Activated T-helper 2 cell treated with anti-CD3 and anti-CD28 coated beads, Interferon-gamma antibody, Interleukin-2, Interleukin-4, amounts not matched to agents 10 μg/mL and 5 μg/mL and 100 μg/mL, durations not matched to agents 14 hours and 24 hours and 36 hours (primary cell): ENCODE data around the gene CEMP1. TPM values are rescaled to one million over a fixed set of nuclear protein-coding genes. Genes with fewer than 3 reads are reported as not detected.

Experiments used
- DNase-seq: peaks from one replicate; pipeline ENCODE4 v3.0.0; 2021; ENCODE audit warnings: low spot score
- H3K27ac Mint-ChIP-seq: one replicate; pipeline ENCODE4 v1.8.0; 2021; ENCODE audit warnings: mixed read lengths
- H3K27me3 Mint-ChIP-seq: one replicate; pipeline ENCODE4 v1.8.0; 2021; ENCODE audit warnings: low read depth, mixed read lengths
- H3K36me3 Mint-ChIP-seq: one replicate; pipeline ENCODE4 v1.8.0; 2021; ENCODE audit warnings: low read depth, mixed read lengths
- H3K4me1 Mint-ChIP-seq: one replicate; pipeline ENCODE4 v1.8.0; 2021; ENCODE audit warnings: low read depth, mixed read lengths
- H3K4me3 Mint-ChIP-seq: one replicate; pipeline ENCODE4 v1.8.0; 2021; ENCODE audit warnings: low read depth, mild to moderate bottlenecking, moderate library complexity, mixed read lengths
- H3K9me3 Mint-ChIP-seq: one replicate; pipeline ENCODE4 v1.8.0; 2021; ENCODE audit warnings: mixed read lengths
- intact Hi-C: fragments of 100-400 bp; cut with micrococcal nuclease; formaldehyde crosslinking; loops from one replicate; pipeline ENCODE4 v1.15.1; 2023
- total RNA-seq: library from RNA; stranded (reverse); gene quantifications from 2 replicates; pipeline ENCODE4 v1.2.3, GENCODE V29; 2022

CEMP1 gene
- total RNA-seq, 1 donor from 2014 or later: not detected

DNA sequence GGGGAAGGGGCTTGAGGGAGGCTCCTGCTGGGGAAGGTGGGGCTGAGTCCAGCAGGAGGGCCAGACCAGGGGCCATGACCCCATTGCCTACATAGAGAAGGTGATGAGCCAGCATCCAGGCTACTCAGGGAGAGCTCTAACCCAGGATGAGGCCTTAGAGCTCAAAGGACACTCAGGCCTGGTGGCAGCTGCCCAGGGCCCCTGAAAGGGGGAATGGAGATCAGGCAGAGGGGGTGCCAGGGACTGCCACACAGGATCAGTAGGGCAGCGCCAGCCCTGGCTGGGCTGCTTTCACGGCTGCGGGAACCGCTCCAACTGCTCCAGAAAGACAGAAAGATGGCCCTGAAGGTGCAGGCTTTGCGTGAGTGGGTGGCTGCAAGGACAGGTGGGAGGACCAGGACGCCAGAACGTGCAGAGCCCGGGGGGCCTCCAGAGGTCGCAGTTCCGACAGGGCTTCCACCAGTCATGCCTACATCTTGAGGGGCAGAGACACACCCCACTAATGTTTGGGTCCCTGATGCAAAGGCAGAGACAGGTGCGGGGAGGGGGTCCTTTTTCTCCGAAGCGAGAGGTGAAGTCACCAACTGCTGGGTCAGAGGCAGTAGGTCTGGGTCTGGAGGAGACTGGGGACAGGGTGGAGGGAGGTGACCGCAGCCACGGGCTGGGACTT is 18.3 kb downstream of the CEMP1 start:
- Mint-ChIP-seq H3K27ac (peak overlapping the region; percentile 80), H3K9me3 (no peaks in the 10 kb centered on the region), H3K4me1 (peaks cover 29% of the 10 kb centered on the region), H3K4me3 (peak overlapping the region; percentile 74), H3K27me3 (no peaks in the 10 kb centered on the region), H3K36me3 (peaks cover 13% of the 10 kb centered on the region)
- DNase-seq: no peak
- intact Hi-C loops: loop anchor here (2.0 to 10.0 kb wide), 6 partner anchors 20 to 358 kb away; partner anchors contain the start of genes ABCA3, CCNF, E4F1 and RNPS1

DNA sequence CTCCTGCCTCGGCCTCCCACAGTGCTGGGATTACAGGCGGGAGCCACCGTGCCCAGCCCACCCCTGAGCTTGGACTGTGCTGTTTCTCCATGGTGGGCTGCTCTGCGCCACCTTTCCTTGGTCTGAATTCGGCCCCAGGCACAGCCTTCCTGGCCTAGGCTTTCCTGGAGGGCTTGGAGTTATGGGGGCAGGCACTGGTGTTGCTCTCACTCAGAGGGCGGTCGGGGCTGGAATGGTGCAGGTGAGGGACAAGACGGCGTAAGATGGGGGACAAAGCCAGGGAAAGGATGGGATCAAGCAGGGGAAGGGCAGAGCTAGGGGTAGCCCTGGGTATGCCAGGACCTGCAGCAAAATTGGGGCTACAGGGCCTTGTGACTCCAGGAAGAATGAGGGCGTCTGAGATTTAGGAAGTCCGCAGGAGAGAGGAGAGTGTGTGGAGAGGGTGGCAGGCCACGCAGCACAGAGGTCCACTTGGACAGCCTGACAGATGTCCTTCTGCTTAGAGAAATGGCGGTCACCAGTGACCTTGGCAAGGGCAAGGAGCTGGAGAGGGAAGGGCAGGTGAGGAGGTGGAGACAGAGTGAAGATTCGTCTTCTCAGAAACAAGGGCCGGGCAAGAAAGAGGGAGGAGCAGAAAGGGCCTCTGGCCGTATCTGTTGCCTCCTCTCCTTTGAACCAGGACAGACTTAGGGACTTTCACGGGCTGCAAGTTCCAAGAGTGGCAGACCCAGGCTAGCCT is 19.0 kb downstream of the CEMP1 start:
- Mint-ChIP-seq H3K4me1 (peaks cover 26% of the 10 kb centered on the region), H3K36me3 (peaks cover 13% of the 10 kb centered on the region), H3K27ac (peak overlapping the region; percentile 80), H3K9me3 (no peaks in the 10 kb centered on the region), H3K27me3 (no peaks in the 10 kb centered on the region), H3K4me3 (peak overlapping the region; percentile 74)
- DNase-seq: no peak
- intact Hi-C loops: loop anchor here (2.0 to 10.0 kb wide), 6 partner anchors 21 to 357 kb away; partner anchors contain the start of genes ABCA3, CCNF, E4F1 and RNPS1

DNA sequence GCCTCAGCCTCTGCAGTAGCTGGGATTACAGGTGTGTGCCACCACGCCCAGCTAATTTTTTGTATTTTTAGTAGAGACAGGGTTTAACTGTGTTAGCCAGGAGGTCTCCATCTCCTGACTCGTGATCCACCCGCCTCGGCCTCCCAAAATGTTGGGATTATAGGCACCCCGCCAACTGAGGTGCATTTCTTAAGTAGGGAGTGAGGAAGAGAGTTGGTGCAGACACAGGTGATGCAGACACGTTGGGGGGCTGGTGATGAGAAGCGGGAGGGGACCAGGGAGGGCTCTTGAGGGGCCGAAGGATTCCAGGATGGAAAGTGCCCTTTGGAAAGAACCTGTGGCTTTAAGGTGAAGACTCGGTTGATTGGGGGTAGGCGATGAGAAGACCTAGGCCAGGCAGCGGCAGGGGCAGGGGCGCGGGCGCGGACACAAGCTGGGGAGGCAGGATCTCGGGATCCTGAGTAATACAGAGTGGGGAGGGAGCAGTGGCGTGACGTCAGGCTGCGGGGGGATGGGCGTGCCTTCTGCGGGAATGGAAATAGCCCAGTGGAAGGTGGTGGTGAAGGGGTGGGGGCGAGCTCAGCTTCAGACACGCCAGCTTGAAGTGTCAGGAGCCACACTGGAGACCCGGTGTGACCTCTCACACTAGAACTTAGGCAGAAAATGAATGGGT is 19.9 kb downstream of the CEMP1 start:
- peaks cover 5% of the 10 kb centered on the region for H3K36me3 Mint-ChIP-seq
- intact Hi-C loops: loop anchor here (5.0 to 10.0 kb wide), 3 partner anchors 169 to 356 kb away; partner anchors contain the start of genes ABCA3, RNPS1 and TRAF7
- H3K27ac Mint-ChIP-seq: no peak overlapping the region
- DNase-seq: no peak
- H3K4me3 Mint-ChIP-seq: no peak overlapping the region
- H3K9me3 Mint-ChIP-seq: no peaks in the 10 kb centered on the region
- H3K27me3 Mint-ChIP-seq: no peaks in the 10 kb centered on the region
- H3K4me1 Mint-ChIP-seq: peaks cover 18% of the 10 kb centered on the region

DNA sequence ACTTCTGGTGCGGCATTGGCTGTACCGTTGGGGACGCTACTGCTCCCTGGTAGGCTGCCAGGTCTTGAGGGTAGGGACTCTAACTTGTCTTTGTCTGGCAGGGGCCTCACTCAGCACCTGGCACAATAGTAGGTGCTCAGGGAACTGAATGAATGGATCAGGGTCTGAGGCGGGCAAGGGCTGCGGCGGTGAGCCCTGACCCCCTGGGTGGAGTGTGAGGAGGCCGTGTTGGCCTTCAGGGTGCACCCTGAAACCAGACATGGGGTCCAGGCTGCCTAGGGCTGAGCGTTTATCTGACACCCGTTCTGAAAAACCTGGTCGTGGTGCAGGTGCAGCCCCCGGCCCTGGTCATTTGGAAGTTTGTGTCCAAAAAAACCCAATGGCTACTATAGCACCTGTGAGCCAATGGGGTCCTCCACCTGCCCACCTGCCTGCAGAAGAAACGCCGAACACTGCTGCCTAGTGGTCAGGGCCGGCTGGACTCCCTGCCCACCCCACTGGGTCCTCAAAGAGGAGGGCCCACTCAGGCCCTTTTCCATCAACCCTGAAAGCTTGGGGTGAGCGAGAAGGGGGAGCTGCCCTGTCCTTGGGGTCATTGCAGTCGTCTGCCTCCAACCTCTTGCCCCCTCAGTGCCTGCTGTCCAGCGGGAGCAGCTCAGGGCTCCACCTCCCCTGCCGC is 22.3 kb downstream of the CEMP1 start:
- intact Hi-C loops: no loop called here

GRCh38 chr16:2507665-2508064 is 23.5 kb downstream of the CEMP1 start:
- Mint-ChIP-seq H3K9me3 (no peaks in the 10 kb centered on the region), H3K4me1 (peaks cover under 1% of the 10 kb centered on the region), H3K27me3 (no peaks in the 10 kb centered on the region), H3K4me3 (no peak overlapping the region), H3K36me3 (no peaks in the 10 kb centered on the region), H3K27ac (no peak overlapping the region)
- DNase-seq: no peak
- intact Hi-C loops: no loop called here

More for the DNA sequence above, 22.3 kb downstream of the CEMP1 start:
- no peak overlapping the region for H3K27ac Mint-ChIP-seq
- no peaks in the 10 kb centered on the region for H3K27me3 Mint-ChIP-seq
- H3K36me3 Mint-ChIP-seq: no peaks in the 10 kb centered on the region
- H3K4me3 Mint-ChIP-seq: no peak overlapping the region
- no peak for DNase-seq
- H3K9me3 Mint-ChIP-seq: no peaks in the 10 kb centered on the region
- peaks cover 7% of the 10 kb centered on the region for H3K4me1 Mint-ChIP-seq

DNA sequence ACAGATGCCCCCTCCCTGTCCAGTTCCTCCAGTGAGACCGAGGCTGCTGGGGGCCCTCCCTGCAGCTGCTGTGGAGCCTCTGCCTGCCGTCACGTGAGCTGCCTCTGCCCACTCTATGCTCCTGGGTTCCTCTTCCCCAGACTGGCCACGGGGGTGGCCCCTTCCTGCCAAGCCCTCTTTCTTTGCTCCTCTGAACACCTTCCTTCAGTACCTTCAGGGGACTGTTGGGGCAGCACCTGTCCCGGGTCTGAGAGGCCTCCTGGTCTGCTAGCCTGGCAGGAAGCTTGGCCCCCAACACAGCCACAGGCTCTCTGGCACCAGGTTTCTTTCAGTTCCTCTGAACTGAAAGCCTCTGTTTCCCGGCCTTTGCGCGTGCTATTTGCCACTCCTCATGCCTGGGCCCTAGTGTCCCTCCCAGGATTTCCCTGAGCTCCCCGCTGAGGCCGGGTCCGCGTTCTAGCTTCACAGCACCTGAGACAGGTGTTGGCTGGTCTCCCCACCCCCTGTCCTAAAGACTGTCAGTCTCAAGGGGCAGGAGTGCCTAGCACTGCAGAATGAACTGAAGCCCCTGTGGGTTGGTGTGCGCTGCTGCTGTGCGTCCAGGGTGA is 24.1 kb downstream of the CEMP1 start:
- H3K27me3 Mint-ChIP-seq: no peaks in the 10 kb centered on the region
- no peaks in the 10 kb centered on the region for H3K36me3 Mint-ChIP-seq
- no peaks in the 10 kb centered on the region for H3K4me1 Mint-ChIP-seq
- no peaks in the 10 kb centered on the region for H3K9me3 Mint-ChIP-seq
- intact Hi-C loops: no loop called here
- no peak overlapping the region for H3K27ac Mint-ChIP-seq
- no peak for DNase-seq
- H3K4me3 Mint-ChIP-seq: no peak overlapping the region

DNA sequence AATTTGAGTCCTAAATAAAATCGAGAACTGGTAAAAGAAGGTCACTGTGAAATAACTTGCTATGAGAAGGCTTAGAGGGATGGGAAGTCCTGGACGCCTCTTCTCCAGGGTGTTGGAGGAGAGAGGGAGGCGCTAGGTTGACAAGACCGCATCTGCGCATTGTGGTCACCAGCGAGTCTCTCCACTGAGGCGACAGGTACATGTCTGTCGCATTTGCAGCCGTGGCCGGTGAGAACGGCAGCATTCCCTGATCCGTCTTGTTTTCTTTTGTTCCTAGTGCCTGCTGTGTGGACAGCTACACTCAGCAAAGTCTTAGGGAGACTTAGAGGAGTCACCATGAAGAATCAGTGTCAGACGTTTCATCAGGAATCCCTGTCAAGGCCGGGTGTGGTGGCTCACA is 25.5 kb downstream of the CEMP1 start:
- intact Hi-C loops: no loop called here
- Mint-ChIP-seq H3K4me3 (no peak overlapping the region), H3K27me3 (no peaks in the 10 kb centered on the region), H3K36me3 (no peaks in the 10 kb centered on the region), H3K9me3 (no peaks in the 10 kb centered on the region), H3K27ac (no peak overlapping the region), H3K4me1 (no peaks in the 10 kb centered on the region)
- no peak for DNase-seq

- DNase-seq: no peak
- Mint-ChIP-seq H3K9me3 (no peaks in the 10 kb centered on the region), H3K36me3 (peaks cover 3% of the 10 kb centered on the region), H3K27me3 (no peaks in the 10 kb centered on the region), H3K27ac (no peak overlapping the region), H3K4me3 (no peak overlapping the region), H3K4me1 (no peaks in the 10 kb centered on the region)
- intact Hi-C loops: no loop called here
Measured at GRCh38 chr16:2501946-2502895, 29.0 kb downstream of the CEMP1 start.

- Mint-ChIP-seq H3K27ac (no peak overlapping the region), H3K36me3 (peaks cover 3% of the 10 kb centered on the region), H3K9me3 (no peaks in the 10 kb centered on the region), H3K4me3 (no peak overlapping the region), H3K27me3 (no peaks in the 10 kb centered on the region), H3K4me1 (no peaks in the 10 kb centered on the region)
- DNase-seq: peak; percentile 69
- intact Hi-C loops: no loop called here
Measured at GRCh38 chr16:2500918-2501750, 30.1 kb downstream of the CEMP1 start.

GRCh38 chr16:2500430-2500917 is 30.7 kb downstream of the CEMP1 start:
- peaks cover 3% of the 10 kb centered on the region for H3K36me3 Mint-ChIP-seq
- no peak overlapping the region for H3K27ac Mint-ChIP-seq
- no peaks in the 10 kb centered on the region for H3K4me1 Mint-ChIP-seq
- no peaks in the 10 kb centered on the region for H3K27me3 Mint-ChIP-seq
- DNase-seq: no peak
- intact Hi-C loops: no loop called here
- no peaks in the 10 kb centered on the region for H3K9me3 Mint-ChIP-seq
- H3K4me3 Mint-ChIP-seq: no peak overlapping the region
